ENCODE results near the gene PIAS4.

Gene PIAS4

DNA sequence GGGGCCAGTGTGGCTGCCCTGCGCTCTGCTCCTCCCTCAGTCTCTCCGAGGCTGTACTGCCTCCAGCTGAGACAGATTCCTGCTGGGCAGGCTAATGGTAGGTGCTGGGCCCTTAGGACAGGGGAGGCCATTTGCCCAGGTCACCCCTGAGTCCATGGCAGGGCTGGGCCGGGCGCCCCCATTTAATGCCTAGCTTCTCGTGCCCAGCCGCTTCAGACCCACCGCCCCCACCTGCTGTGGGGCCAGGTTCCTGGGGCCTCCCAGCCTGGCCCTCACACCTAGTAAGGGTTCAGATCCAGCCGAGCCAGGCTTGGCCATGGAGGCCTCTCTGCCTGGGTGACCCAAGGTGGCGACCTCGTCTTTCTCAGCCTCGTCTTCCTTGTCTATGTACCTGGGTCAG is 17.8 kb downstream of the PIAS4 start:
- in situ Hi-C loops (cut with HindIII; ENCODE audit: low sequenced_read_pairs), result no loop called here
- TF ChIP-seq, protein P1, sequence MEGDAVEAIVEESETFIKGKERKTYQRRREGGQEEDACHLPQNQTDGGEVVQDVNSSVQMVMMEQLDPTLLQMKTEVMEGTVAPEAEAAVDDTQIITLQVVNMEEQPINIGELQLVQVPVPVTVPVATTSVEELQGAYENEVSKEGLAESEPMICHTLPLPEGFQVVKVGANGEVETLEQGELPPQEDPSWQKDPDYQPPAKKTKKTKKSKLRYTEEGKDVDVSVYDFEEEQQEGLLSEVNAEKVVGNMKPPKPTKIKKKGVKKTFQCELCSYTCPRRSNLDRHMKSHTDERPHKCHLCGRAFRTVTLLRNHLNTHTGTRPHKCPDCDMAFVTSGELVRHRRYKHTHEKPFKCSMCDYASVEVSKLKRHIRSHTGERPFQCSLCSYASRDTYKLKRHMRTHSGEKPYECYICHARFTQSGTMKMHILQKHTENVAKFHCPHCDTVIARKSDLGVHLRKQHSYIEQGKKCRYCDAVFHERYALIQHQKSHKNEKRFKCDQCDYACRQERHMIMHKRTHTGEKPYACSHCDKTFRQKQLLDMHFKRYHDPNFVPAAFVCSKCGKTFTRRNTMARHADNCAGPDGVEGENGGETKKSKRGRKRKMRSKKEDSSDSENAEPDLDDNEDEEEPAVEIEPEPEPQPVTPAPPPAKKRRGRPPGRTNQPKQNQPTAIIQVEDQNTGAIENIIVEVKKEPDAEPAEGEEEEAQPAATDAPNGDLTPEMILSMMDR (IDR thresholded peaks at IDR 0.05; ENCODE audit: low read depth, low read length, missing control alignments), result no peak
- no peak overlapping the region for H3K4me3 ChIP-seq (ENCODE audit: low read depth, low read length)
- DNase-seq (ENCODE audit: low read depth), result no peak

DNA sequence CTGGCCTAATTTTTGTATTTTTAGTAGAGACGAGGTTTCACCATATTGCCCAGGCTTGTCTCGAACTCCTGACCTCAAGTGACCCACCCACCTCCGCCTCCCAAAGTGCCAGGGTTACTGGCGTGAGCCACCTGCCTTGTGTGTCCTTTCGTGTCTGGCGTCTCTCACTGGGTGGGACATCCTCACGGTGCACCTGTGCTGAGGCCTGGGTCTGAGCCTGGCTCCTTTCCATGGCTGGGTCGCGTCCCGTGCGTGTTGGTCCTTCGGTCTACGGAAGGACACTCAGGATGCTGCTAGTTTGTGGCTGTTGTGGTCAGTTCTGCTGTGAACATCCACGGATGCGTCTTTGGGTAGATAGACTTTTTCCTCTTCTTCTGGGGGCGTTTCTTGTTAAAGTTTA is 19.6 kb downstream of the PIAS4 start:
- no peak for DNase-seq (ENCODE audit: low read depth)
- TF ChIP-seq, protein P1 (IDR thresholded peaks at IDR 0.05; ENCODE audit: low read depth, low read length, missing control alignments), result no peak
- in situ Hi-C loops (cut with HindIII; ENCODE audit: low sequenced_read_pairs), result no loop called here
- no peak overlapping the region for H3K4me3 ChIP-seq (ENCODE audit: low read depth, low read length)

- TF ChIP-seq, protein P1 (IDR thresholded peaks at IDR 0.05; ENCODE audit: low read depth, low read length, missing control alignments), result no peak
- in situ Hi-C loops (cut with HindIII; ENCODE audit: low sequenced_read_pairs), result no loop called here
- no peak for DNase-seq (ENCODE audit: low read depth)
- H3K4me3 ChIP-seq (ENCODE audit: low read depth, low read length), result no peak overlapping the region
These were observed 21.1 kb downstream of the PIAS4 start for GRCh38 chr19:4028334-4029246.

GRCh38 chr19:4029247-4029614 is 21.7 kb downstream of the PIAS4 start:
- in situ Hi-C loops (cut with HindIII; ENCODE audit: low sequenced_read_pairs), result no loop called here
- no peak for DNase-seq (ENCODE audit: low read depth)
- TF ChIP-seq, protein P1 (IDR thresholded peaks at IDR 0.05; ENCODE audit: low read depth, low read length, missing control alignments), result no peak
- H3K4me3 ChIP-seq (ENCODE audit: low read depth, low read length), result no peak overlapping the region

GRCh38 chr19:4030552-4030951 is 23.0 kb downstream of the PIAS4 start:
- DNase-seq (ENCODE audit: low read depth), result no peak
- TF ChIP-seq, protein P1 (IDR thresholded peaks at IDR 0.05; ENCODE audit: low read depth, low read length, missing control alignments), result no peak
- H3K4me3 ChIP-seq (ENCODE audit: low read depth, low read length), result no peak overlapping the region
- in situ Hi-C loops (cut with HindIII; ENCODE audit: low sequenced_read_pairs), result no loop called here

GRCh38 chr19:4030981-4031380 is 23.4 kb downstream of the PIAS4 start:
- TF ChIP-seq, protein P1 (IDR thresholded peaks at IDR 0.05; ENCODE audit: low read depth, low read length, missing control alignments), result no peak
- no peak for DNase-seq (ENCODE audit: low read depth)
- H3K4me3 ChIP-seq (ENCODE audit: low read depth, low read length), result no peak overlapping the region
- in situ Hi-C loops (cut with HindIII; ENCODE audit: low sequenced_read_pairs), result no loop called here
